ENCODE results near the gene ESD.
A peak's percentile ranks its signal among the peaks of the same experiment; 100 is the strongest.

Gene ESD, protein sequence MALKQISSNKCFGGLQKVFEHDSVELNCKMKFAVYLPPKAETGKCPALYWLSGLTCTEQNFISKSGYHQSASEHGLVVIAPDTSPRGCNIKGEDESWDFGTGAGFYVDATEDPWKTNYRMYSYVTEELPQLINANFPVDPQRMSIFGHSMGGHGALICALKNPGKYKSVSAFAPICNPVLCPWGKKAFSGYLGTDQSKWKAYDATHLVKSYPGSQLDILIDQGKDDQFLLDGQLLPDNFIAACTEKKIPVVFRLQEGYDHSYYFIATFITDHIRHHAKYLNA

GRCh38 chr13:46796515-46797474 is at the start of gene ESD:
Gene ESD, minus strand, starts transcription at chr13:46797161. Its CDS starts 5,748 bp downstream, at chr13:46791413.
- in situ Hi-C loops (cut with MboI; ENCODE audit: low pct_unique_long_range_greater_than_20kb, low sequenced_read_pairs, unreplicated experiment): no loop called here

GRCh38 chr13:46846726-46847125 is 49.8 kb upstream of the ESD start:
- in situ Hi-C loops (cut with MboI; ENCODE audit: low pct_unique_long_range_greater_than_20kb, low sequenced_read_pairs, unreplicated experiment): no loop called here
- DNase-seq (ENCODE audit: low spot score): no peak
- TF ChIP-seq, protein P1, sequence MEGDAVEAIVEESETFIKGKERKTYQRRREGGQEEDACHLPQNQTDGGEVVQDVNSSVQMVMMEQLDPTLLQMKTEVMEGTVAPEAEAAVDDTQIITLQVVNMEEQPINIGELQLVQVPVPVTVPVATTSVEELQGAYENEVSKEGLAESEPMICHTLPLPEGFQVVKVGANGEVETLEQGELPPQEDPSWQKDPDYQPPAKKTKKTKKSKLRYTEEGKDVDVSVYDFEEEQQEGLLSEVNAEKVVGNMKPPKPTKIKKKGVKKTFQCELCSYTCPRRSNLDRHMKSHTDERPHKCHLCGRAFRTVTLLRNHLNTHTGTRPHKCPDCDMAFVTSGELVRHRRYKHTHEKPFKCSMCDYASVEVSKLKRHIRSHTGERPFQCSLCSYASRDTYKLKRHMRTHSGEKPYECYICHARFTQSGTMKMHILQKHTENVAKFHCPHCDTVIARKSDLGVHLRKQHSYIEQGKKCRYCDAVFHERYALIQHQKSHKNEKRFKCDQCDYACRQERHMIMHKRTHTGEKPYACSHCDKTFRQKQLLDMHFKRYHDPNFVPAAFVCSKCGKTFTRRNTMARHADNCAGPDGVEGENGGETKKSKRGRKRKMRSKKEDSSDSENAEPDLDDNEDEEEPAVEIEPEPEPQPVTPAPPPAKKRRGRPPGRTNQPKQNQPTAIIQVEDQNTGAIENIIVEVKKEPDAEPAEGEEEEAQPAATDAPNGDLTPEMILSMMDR (IDR thresholded peaks at IDR 0.05; ENCODE audit: extremely low read depth, insufficient read depth, missing control alignments): no peak

More at GRCh38 chr13:46796515-46797474, at the start of gene ESD:
- DNase-seq (ENCODE audit: low spot score): peak; percentile 89
- TF ChIP-seq, protein P1 (IDR thresholded peaks at IDR 0.05; ENCODE audit: extremely low read depth, insufficient read depth, missing control alignments): no peak

GRCh38 chr13:46845146-46845545 is 48.2 kb upstream of the ESD start:
- DNase-seq (ENCODE audit: low spot score): no peak
- TF ChIP-seq, protein P1 (IDR thresholded peaks at IDR 0.05; ENCODE audit: extremely low read depth, insufficient read depth, missing control alignments): no peak
- in situ Hi-C loops (cut with MboI; ENCODE audit: low pct_unique_long_range_greater_than_20kb, low sequenced_read_pairs, unreplicated experiment): no loop called here

DNA sequence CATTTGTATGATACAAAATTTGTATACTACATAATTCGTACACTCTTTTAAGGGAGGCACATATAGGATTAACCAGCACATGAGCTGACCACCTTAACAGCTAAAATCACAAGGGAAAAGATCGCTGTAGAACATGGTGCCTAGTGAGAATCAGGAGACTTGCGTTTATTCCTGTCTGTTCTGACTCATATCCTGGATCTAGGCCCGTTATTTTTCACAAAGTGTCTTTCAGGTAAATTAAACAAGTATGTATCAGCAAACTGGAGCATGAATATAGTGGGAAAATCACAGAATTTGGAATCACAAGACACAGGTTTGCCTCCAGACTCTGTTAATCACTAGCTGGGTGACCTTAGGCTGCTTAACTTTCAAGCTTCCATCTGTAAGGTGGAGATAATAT is 47.5 kb upstream of the ESD start:
- in situ Hi-C loops (cut with MboI; ENCODE audit: low pct_unique_long_range_greater_than_20kb, low sequenced_read_pairs, unreplicated experiment): no loop called here
- TF ChIP-seq, protein P1 (IDR thresholded peaks at IDR 0.05; ENCODE audit: extremely low read depth, insufficient read depth, missing control alignments): no peak
- no peak for DNase-seq (ENCODE audit: low spot score)

- in situ Hi-C loops (cut with MboI; ENCODE audit: low pct_unique_long_range_greater_than_20kb, low sequenced_read_pairs, unreplicated experiment): loop anchor here (10.0 kb wide), 1 partner anchor 925 kb away; no protein-coding TSS in a partner anchor
- DNase-seq (ENCODE audit: low spot score): no peak
- TF ChIP-seq, protein P1 (IDR thresholded peaks at IDR 0.05; ENCODE audit: extremely low read depth, insufficient read depth, missing control alignments): no peak
These were observed 42.4 kb upstream of the ESD start for GRCh38 chr13:46839399-46839798.

GRCh38 chr13:46834657-46835056 is 37.7 kb upstream of the ESD start:
- no peak for DNase-seq (ENCODE audit: low spot score)
- in situ Hi-C loops (cut with MboI; ENCODE audit: low pct_unique_long_range_greater_than_20kb, low sequenced_read_pairs, unreplicated experiment): loop anchor here (10.0 kb wide), 1 partner anchor 930 kb away; no protein-coding TSS in a partner anchor
- TF ChIP-seq, protein P1 (IDR thresholded peaks at IDR 0.05; ENCODE audit: extremely low read depth, insufficient read depth, missing control alignments): no peak

Measured in GM13977 (cell line).